Measurements from ENCODE around the gene RINL. TPM values are rescaled to one million over a fixed set of nuclear protein-coding genes. Genes with fewer than 3 reads are reported as not detected.

The RINL gene
- total RNA-seq, 1 experiment from 2014 or later: 0.79 TPM

DNA sequence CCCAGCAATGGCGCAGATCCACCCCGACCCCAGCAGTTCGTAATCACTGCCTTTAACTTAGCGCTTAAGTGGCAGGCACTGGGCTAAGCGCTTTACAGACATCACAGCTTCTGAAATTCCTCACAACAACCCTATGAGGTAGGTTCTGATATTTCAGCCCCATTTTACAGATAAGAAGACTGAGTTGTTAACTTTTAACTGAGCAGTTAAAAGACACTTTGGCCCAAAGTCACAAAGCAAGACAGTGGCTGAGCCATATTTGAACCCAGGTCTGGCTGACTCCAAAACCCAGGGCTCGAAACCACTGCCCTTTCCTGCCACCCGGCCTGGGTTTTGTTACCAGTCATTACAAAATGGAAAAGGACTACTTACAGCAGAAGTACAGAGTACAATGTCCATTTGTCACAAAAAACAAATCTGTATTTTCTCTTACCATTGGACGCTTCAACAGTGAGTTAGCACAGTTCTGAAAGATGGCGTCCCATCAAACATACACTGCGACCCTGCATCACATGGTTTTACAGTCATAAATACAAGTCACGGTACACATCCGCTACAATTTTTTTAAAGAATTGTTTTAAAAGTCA lies 36.8 kb downstream of the RINL start:
- peaks cover 97% of the 10 kb centered on the region for H3K36me3 ChIP-seq
- DNase-seq: no peak
- H3K4me3 ChIP-seq: no peak overlapping the region
- no peaks in the 10 kb centered on the region for H3K9me3 ChIP-seq (replicated peaks)
- no peaks in the 10 kb centered on the region for H3K4me1 ChIP-seq
- no peaks in the 10 kb centered on the region for H3K27me3 ChIP-seq
- no peak overlapping the region for H3K27ac ChIP-seq

DNA sequence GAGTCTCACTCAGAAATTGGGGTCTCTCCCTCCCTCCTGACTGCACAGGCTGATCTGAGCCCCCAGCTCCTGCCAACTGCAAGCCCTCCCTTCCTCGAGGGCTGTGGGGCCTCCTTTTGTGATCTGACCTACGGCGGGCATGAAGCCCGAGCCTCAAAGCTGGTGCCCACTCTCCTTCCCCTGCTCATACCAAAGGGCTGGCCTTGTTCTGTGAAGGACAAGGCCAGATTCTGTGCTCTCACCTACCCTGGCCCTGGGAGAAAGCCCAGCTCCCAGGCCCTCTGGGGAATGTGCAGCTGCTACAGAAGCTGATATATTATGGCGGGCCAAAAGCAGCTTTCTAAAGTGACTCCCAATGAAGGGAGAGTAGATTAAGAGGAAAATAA lies 37.5 kb downstream of the RINL start:
- Histone ChIP-seq H3K36me3 (peaks cover 96% of the 10 kb centered on the region), H3K9me3 (replicated peaks) (no peaks in the 10 kb centered on the region), H3K4me3 (no peak overlapping the region), H3K27me3 (no peaks in the 10 kb centered on the region), H3K27ac (no peak overlapping the region), H3K4me1 (no peaks in the 10 kb centered on the region)
- peak in 1 of 2 experiments; percentile 30 for DNase-seq

- Histone ChIP-seq H3K36me3 (peaks cover 94% of the 10 kb centered on the region), H3K4me1 (no peaks in the 10 kb centered on the region), H3K9me3 (replicated peaks) (no peaks in the 10 kb centered on the region), H3K27ac (no peak overlapping the region), H3K27me3 (no peaks in the 10 kb centered on the region), H3K4me3 (no peak overlapping the region)
- no peak for DNase-seq
Measured at GRCh38 chr19:38839816-38840582, 38.1 kb downstream of the RINL start.

- Histone ChIP-seq H3K27ac (no peak overlapping the region), H3K4me1 (no peaks in the 10 kb centered on the region), H3K27me3 (no peaks in the 10 kb centered on the region), H3K4me3 (no peak overlapping the region), H3K9me3 (replicated peaks) (no peaks in the 10 kb centered on the region), H3K36me3 (peaks cover 86% of the 10 kb centered on the region)
- DNase-seq: no peak
Measured at GRCh38 chr19:38838986-38839761, 38.9 kb downstream of the RINL start.

GRCh38 chr19:38838208-38838985 lies 39.7 kb downstream of the RINL start:
- no peak overlapping the region for H3K27ac ChIP-seq
- DNase-seq: peak in 1 of 2 experiments; percentile 13
- no peak overlapping the region for H3K4me3 ChIP-seq
- H3K9me3 ChIP-seq (replicated peaks): no peaks in the 10 kb centered on the region
- H3K4me1 ChIP-seq: no peaks in the 10 kb centered on the region
- H3K36me3 ChIP-seq: peaks cover 78% of the 10 kb centered on the region
- H3K27me3 ChIP-seq: no peaks in the 10 kb centered on the region

GRCh38 chr19:38837656-38838121 lies 40.4 kb downstream of the RINL start:
- H3K36me3 ChIP-seq: peaks cover 71% of the 10 kb centered on the region
- peaks cover 3% of the 10 kb centered on the region; the same call in 1 of the 2 replicates for H3K4me1 ChIP-seq
- H3K27ac ChIP-seq: no peak overlapping the region
- H3K9me3 ChIP-seq (replicated peaks): no peaks in the 10 kb centered on the region
- no peaks in the 10 kb centered on the region for H3K27me3 ChIP-seq
- no peak overlapping the region for H3K4me3 ChIP-seq
- DNase-seq: no peak

DNA sequence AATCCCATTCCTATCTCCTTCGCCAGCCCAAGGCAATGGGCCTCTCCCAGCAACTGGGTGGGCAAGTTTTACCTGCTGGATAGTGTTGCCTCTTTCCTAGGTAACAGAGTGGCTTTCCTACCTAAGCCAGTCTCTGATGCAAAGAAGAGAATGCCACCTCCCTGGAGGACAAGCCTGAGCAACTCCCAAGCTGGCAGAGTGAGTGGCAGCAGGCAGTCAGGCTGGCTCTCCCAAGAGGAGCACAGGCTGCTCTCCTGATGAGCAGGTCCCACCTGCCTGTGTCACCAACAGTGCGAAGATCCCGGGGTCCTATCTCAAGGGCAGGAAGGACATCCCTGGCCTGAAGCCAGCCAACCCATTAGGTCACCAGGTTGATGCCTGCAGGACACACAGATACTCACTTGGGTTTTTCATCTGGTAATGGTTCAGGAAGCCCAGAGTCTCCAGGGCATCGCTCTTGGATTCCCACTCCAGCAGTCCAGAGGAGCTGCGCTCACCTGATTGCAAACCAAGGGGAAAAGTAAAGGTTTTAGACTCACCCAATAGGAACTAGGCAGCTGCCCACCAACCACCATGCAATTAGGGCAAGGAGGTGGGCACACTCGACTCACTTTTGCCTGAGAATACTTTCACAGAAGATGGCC lies 41.0 kb downstream of the RINL start:
- H3K9me3 ChIP-seq (replicated peaks): no peaks in the 10 kb centered on the region
- no peak overlapping the region for H3K4me3 ChIP-seq
- H3K27ac ChIP-seq: no peak overlapping the region
- peaks cover 9% of the 10 kb centered on the region for H3K4me1 ChIP-seq
- peak in 1 of 2 experiments; percentile 22 for DNase-seq
- no peaks in the 10 kb centered on the region for H3K27me3 ChIP-seq
- peaks cover 65% of the 10 kb centered on the region for H3K36me3 ChIP-seq

DNA sequence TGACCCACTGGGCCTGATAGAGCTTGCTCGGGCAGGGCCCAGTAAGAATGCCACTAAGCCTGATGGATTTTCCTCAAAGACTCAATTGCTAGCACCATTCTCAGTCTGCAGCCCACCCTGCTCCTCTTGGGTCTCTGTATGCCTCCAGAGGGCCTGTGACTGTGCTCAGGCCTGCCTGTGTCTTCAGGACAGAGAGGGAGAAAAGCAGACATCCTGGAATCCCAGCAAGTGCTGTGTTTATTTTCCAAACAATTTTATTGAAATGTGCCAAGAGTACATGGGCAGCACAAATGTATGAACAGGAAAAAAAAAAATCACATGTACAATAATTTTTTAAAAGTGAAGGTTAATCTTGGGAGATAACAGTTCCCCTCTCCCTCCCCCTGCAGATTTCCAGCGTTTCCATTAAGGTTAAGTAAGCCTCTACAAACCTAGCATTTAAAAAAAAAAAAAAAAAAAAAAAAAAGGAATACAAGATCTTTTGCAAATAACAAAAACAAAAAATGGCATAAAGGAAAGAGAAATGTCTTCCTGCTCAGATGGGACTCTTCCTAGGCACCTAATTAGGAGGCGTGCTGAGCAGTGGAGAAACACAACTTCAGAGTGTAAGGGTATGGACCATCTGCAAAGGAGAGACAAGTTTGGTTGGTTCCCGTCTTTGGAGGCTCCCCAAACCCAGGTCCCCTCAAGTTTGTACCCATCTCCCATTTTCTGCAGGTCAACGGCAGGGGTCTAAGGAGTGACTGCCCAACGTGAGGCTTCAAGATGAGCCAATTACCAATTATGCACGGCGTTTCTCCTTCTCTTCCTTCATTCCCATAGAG lies 41.7 kb downstream of the RINL start:
- Histone ChIP-seq H3K4me3 (no peak overlapping the region), H3K4me1 (peaks cover 10% of the 10 kb centered on the region), H3K36me3 (peaks cover 58% of the 10 kb centered on the region), H3K27me3 (no peaks in the 10 kb centered on the region), H3K9me3 (replicated peaks) (no peaks in the 10 kb centered on the region), H3K27ac (no peak overlapping the region)
- no peak for DNase-seq

DNA sequence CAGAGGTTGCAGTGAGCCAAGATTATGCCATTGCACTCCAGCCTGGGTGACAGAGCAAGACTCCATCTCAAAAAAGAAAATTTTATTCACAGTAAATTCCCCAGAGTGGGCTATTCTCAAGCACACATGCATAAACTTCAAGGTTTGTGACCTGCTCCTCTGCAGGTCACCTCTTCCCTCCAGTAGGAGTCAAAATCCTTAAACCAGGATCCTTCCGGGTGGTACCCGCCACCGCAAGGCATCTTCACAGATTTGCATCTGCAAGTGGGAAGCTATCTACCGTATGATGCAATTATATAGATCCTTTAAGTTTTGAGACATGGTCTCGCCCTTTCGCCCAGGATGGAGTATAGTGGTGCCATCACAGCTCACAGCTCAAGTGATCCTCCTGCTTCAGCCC lies 43.5 kb downstream of the RINL start:
- H3K27me3 ChIP-seq: no peaks in the 10 kb centered on the region
- no peaks in the 10 kb centered on the region for H3K9me3 ChIP-seq (replicated peaks)
- no peak for DNase-seq
- no peak overlapping the region for H3K4me3 ChIP-seq
- H3K27ac ChIP-seq: no peak overlapping the region
- H3K4me1 ChIP-seq: peaks cover 10% of the 10 kb centered on the region
- peaks cover 46% of the 10 kb centered on the region for H3K36me3 ChIP-seq

DNA sequence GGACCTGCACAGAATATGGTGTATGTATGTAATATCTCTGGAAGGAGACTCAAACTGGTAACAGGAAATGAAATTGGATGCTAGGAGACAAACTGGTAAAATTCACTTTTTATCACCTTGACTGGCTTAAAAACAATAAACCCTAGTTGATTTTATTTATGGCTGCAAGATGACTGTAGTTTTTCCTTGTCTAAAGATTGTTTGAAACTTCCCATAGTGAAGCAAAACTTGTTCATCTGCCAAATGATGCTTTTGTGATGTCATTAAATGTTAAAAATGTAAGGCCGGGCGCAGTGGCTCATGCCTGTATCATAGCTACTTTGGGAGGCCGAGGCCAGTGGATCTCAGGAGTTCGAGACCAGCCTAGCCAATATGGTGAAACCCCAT lies 44.0 kb downstream of the RINL start:
- peaks cover 41% of the 10 kb centered on the region for H3K36me3 ChIP-seq
- H3K4me1 ChIP-seq: peaks cover 10% of the 10 kb centered on the region
- H3K4me3 ChIP-seq: no peak overlapping the region
- DNase-seq: no peak
- no peaks in the 10 kb centered on the region for H3K27me3 ChIP-seq
- no peak overlapping the region for H3K27ac ChIP-seq
- H3K9me3 ChIP-seq (replicated peaks): no peaks in the 10 kb centered on the region

DNA sequence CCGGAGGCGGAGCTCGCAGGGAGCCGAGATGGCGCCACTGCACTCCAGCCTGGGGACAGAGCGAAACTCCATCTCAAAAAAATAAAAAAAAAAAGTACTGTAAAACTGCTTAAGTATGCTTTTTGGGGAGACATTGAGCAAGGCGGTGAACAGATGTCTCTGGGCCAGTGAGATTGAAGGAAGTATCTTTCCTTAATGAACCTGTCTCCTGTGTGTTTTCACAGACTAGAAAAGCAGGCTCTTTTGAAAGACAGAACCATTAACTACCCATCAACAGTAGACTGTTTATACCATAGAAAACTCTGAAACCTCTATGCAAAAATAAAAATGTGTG lies 45.0 kb downstream of the RINL start:
- Histone ChIP-seq H3K27me3 (no peaks in the 10 kb centered on the region), H3K4me3 (no peak overlapping the region), H3K4me1 (peaks cover 10% of the 10 kb centered on the region), H3K27ac (no peak overlapping the region), H3K9me3 (replicated peaks) (no peaks in the 10 kb centered on the region), H3K36me3 (peaks cover 39% of the 10 kb centered on the region)
- peak in 1 of 2 experiments; percentile 22 for DNase-seq

- Histone ChIP-seq H3K36me3 (peaks cover 24% of the 10 kb centered on the region), H3K4me1 (peaks cover 10% of the 10 kb centered on the region), H3K9me3 (replicated peaks) (no peaks in the 10 kb centered on the region), H3K27ac (peak overlapping the region; percentile 74), H3K27me3 (no peaks in the 10 kb centered on the region), H3K4me3 (peak overlapping the region; percentile 68)
- DNase-seq: peak; percentile 69
Measured at GRCh38 chr19:38831142-38831605, 46.9 kb downstream of the RINL start.

GRCh38 chr19:38830039-38830733 lies 47.9 kb downstream of the RINL start:
- H3K27ac ChIP-seq: no peak overlapping the region
- H3K4me3 ChIP-seq: no peak overlapping the region
- no peaks in the 10 kb centered on the region for H3K27me3 ChIP-seq
- H3K9me3 ChIP-seq (replicated peaks): no peaks in the 10 kb centered on the region
- H3K36me3 ChIP-seq: peaks cover 14% of the 10 kb centered on the region
- DNase-seq: no peak
- peaks cover 10% of the 10 kb centered on the region for H3K4me1 ChIP-seq
